Neutrophil (primary cell): ENCODE results near the gene TGFBR1.

Experiments used
- H3K27ac ChIP-seq: fragments of 200-600 bp; sonication (generic); 2 replicates; pipeline ENCODE4 v1.5.1; 2016; ENCODE audit warnings: mild to moderate bottlenecking, moderate library complexity
- H3K27me3 ChIP-seq: fragments of 200-600 bp; sonication (generic); 2 replicates; pipeline ENCODE4 v1.6.0; 2016; ENCODE audit warnings: mild to moderate bottlenecking
- H3K36me3 ChIP-seq: fragments of 200-600 bp; sonication (generic); 2 replicates; pipeline ENCODE4 v1.5.1; 2017
- H3K4me1 ChIP-seq, 2 experiments: fragments of 200-600 bp in 1 of 2; sonication (generic) in 1 of 2; 1 replicate in 1 of 2; 2 replicates in 1 of 2; pipeline versions ENCODE4 v1.5.1 to v1.6.1; 2013 to 2016; ENCODE audit warnings: low read depth in 1 of 2, low read length in 1 of 2, mild to moderate bottlenecking in 1 of 2, moderate library complexity in 1 of 2; ENCODE audit not compliant: control insufficient read depth in 1 of 2, insufficient read depth in 1 of 2
- H3K4me3 ChIP-seq, 2 experiments: fragments of 200-600 bp in 1 of 2; sonication (generic) in 1 of 2; 1 replicate in 1 of 2; 2 replicates in 1 of 2; pipeline ENCODE4 v1.5.1; 2013 to 2016; ENCODE audit warnings: low read depth in 1 of 2, low read length in 1 of 2, mild to moderate bottlenecking in 1 of 2, moderate library complexity in 1 of 2
- H3K9me3 ChIP-seq: fragments of 200-600 bp; sonication (generic); 2 replicates; pipeline ENCODE4 v1.5.1; 2016
- CTCF ChIP-seq: fragments of 200-600 bp; sonication (generic); IDR thresholded peaks from 2 replicates; pipeline ENCODE4 v1.5.1; 2016; ENCODE audit warnings: antibody characterized with exemption

TGFBR1 gene

GRCh38 chr9:99069075-99069474 is 35.8 kb upstream of the TGFBR1 start:
- no peak overlapping the region for H3K27ac ChIP-seq
- H3K27me3 ChIP-seq: peaks cover 7% of the 10 kb centered on the region
- no peaks in the 10 kb centered on the region for H3K36me3 ChIP-seq
- H3K4me1 ChIP-seq: no peaks in the 10 kb centered on the region
- TF ChIP-seq CTCF: no peak
- H3K9me3 ChIP-seq: no peaks in the 10 kb centered on the region
- no peak overlapping the region for H3K4me3 ChIP-seq

- no peaks in the 10 kb centered on the region for H3K9me3 ChIP-seq
- no peaks in the 10 kb centered on the region for H3K4me1 ChIP-seq
- no peak overlapping the region for H3K4me3 ChIP-seq
- no peak for TF ChIP-seq CTCF
- H3K36me3 ChIP-seq: no peaks in the 10 kb centered on the region
- H3K27me3 ChIP-seq: peaks cover 7% of the 10 kb centered on the region
- H3K27ac ChIP-seq: no peak overlapping the region
These were observed 35.4 kb upstream of the TGFBR1 start for GRCh38 chr9:99069546-99069945.

- no peak overlapping the region for H3K27ac ChIP-seq
- no peaks in the 10 kb centered on the region for H3K36me3 ChIP-seq
- no peaks in the 10 kb centered on the region for H3K27me3 ChIP-seq
- TF ChIP-seq CTCF: no peak
- no peaks in the 10 kb centered on the region for H3K9me3 ChIP-seq
- H3K4me1 ChIP-seq: no peaks in the 10 kb centered on the region
- no peak overlapping the region for H3K4me3 ChIP-seq
These were observed 34.2 kb upstream of the TGFBR1 start for GRCh38 chr9:99070681-99071080.

GRCh38 chr9:99071313-99072039 is 33.4 kb upstream of the TGFBR1 start:
- no peaks in the 10 kb centered on the region for H3K36me3 ChIP-seq
- no peaks in the 10 kb centered on the region for H3K4me1 ChIP-seq
- no peak overlapping the region for H3K4me3 ChIP-seq
- TF ChIP-seq CTCF: no peak
- no peaks in the 10 kb centered on the region for H3K27me3 ChIP-seq
- H3K9me3 ChIP-seq: no peaks in the 10 kb centered on the region
- no peak overlapping the region for H3K27ac ChIP-seq

DNA sequence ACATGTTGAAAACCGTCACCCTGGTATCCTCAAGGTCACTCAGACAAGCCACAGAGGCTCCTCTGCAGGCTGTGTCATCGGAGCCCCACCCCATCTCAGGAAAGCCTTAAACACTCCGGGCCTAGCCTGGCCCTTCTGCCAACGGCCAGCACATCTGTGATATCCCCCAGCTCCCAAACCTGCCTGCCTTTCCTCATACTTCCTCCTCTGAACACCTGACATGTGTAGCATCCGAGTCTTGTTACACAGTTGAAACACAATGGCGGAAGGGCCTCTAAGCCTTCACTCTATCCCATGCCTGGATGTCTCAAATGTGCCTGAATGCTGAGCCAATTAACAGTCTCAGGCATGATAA is 32.9 kb upstream of the TGFBR1 start:
- Histone ChIP-seq H3K4me1 (no peaks in the 10 kb centered on the region), H3K27ac (no peak overlapping the region)

More for the DNA sequence above, 32.9 kb upstream of the TGFBR1 start:
- Histone ChIP-seq H3K36me3 (no peaks in the 10 kb centered on the region), H3K4me3 (no peak overlapping the region), H3K9me3 (no peaks in the 10 kb centered on the region), H3K27me3 (peaks cover 3% of the 10 kb centered on the region)
- no peak for TF ChIP-seq CTCF
